Body of pancreas (tissue), 4 donors: ENCODE results near the gene RAB11FIP4.

ENCODE experiments used
- POLR2A ChIP-seq, 3 donors: fragments of 450-650 bp; IDR thresholded peaks; one replicate each; pipeline ENCODE4 v1.6.1; 2016; ENCODE audit warnings: antibody characterized with exemption in 3 of 3, mild to moderate bottlenecking in 2 of 3
- TF ChIP-seq, protein P1 (sequence below), 7 experiments: fragments of 450-650 bp in 4 of 7; fragments of 200-600 bp in 3 of 7; sonication (generic) in 3 of 7; IDR thresholded peaks; one replicate each; pipeline ENCODE4 v1.5.1; 2016 to 2019; ENCODE audit warnings: antibody characterized with exemption in 7 of 7

GRCh38 chr17:31371511-31372097 lies 19.9 kb upstream of the RAB11FIP4 start:
- TF ChIP-seq, protein P1, sequence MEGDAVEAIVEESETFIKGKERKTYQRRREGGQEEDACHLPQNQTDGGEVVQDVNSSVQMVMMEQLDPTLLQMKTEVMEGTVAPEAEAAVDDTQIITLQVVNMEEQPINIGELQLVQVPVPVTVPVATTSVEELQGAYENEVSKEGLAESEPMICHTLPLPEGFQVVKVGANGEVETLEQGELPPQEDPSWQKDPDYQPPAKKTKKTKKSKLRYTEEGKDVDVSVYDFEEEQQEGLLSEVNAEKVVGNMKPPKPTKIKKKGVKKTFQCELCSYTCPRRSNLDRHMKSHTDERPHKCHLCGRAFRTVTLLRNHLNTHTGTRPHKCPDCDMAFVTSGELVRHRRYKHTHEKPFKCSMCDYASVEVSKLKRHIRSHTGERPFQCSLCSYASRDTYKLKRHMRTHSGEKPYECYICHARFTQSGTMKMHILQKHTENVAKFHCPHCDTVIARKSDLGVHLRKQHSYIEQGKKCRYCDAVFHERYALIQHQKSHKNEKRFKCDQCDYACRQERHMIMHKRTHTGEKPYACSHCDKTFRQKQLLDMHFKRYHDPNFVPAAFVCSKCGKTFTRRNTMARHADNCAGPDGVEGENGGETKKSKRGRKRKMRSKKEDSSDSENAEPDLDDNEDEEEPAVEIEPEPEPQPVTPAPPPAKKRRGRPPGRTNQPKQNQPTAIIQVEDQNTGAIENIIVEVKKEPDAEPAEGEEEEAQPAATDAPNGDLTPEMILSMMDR (IDR thresholded peaks at IDR 0.05): no peak
- TF ChIP-seq POLR2A (IDR thresholded peaks at IDR 0.05): no peak
